NT2/D1 (cell line): ENCODE measurements around the gene TFPI.
"Not testable (repeated sequence)": the region's sequence is repeated elsewhere in the genome, so short reads cannot be mapped to it uniquely, and the experiment has no call there.

Source experiments
- SUZ12 ChIP-seq: IDR thresholded peaks from 2 replicates; pipeline ENCODE4 v1.6.1; 2011; ENCODE audit not compliant: insufficient read length, insufficient read depth; ENCODE audit errors: extremely low read depth
- YY1 ChIP-seq: IDR thresholded peaks from 2 replicates; pipeline ENCODE4 v1.6.1; 2011; ENCODE audit not compliant: insufficient read length, insufficient read depth
- ZNF274 ChIP-seq: IDR thresholded peaks from 2 replicates; pipeline ENCODE4 v1.6.1; 2011; ENCODE audit warnings: mild to moderate bottlenecking, low read depth, low read length

GRCh38 chr2:187535381-187535780 is 18.9 kb downstream of the TFPI start:
- TF ChIP-seq YY1, ZNF274, SUZ12: not testable (repeated sequence)
